GM23338 (cell line): ENCODE measurements around the gene USP2. TPM values are rescaled to one million over a fixed set of nuclear protein-coding genes. Genes with fewer than 3 reads are reported as not detected.
A peak's percentile ranks its signal among the peaks of the same experiment; 100 is the strongest.

Experiments
- ATAC-seq: fragments of 200-7000 bp; cut with Tn5 transposase; 3 replicates; pipeline ENCODE4 v1.9.1; 2020
- DNase-seq: peaks from one replicate; pipeline ENCODE4 v3.0.0-alpha.2; 2015; ENCODE audit warnings: low spot score
- H2AFZ ChIP-seq: fragments of 200-600 bp; sonication (generic); 2 replicates; pipeline ENCODE4 v1.8.0; 2016; ENCODE audit warnings: antibody characterized with exemption, mild to moderate bottlenecking, moderate library complexity
- H3F3A ChIP-seq: fragments of 200-600 bp; sonication (generic); replicated peaks from 2 replicates; pipeline ENCODE4 v1.8.0; 2017; ENCODE audit warnings: antibody characterized with exemption, mixed run types, low read depth
- H3K27ac ChIP-seq: fragments of 200-600 bp; sonication (generic); 2 replicates; pipeline ENCODE4 v1.6.1; 2016; ENCODE audit warnings: low read depth
- H3K27me3 ChIP-seq: fragments of 200-600 bp; sonication (generic); 2 replicates; pipeline ENCODE4 v1.8.0; 2016; ENCODE audit warnings: mild to moderate bottlenecking, mixed run types, moderate library complexity; ENCODE audit not compliant: insufficient read depth
- H3K36me3 ChIP-seq: fragments of 200-600 bp; sonication (generic); 2 replicates; pipeline ENCODE4 v1.8.0; 2016; ENCODE audit warnings: mild to moderate bottlenecking; ENCODE audit not compliant: insufficient read depth
- H3K4me1 ChIP-seq: fragments of 200-600 bp; sonication (generic); 2 replicates; pipeline ENCODE4 v1.8.0; 2016; ENCODE audit warnings: mild to moderate bottlenecking, moderate library complexity; ENCODE audit not compliant: insufficient read depth
- H3K4me2 ChIP-seq: fragments of 200-600 bp; sonication (generic); 2 replicates; pipeline ENCODE4 v1.7.1; 2017; ENCODE audit warnings: mixed run types
- H3K4me3 ChIP-seq: fragments of 200-600 bp; sonication (generic); 2 replicates; pipeline ENCODE4 v1.6.1; 2016; ENCODE audit warnings: mixed run types
- H3K79me2 ChIP-seq: fragments of 200-600 bp; sonication (generic); replicated peaks from 2 replicates; pipeline ENCODE4 v1.8.0; 2017; ENCODE audit warnings: mild to moderate bottlenecking; ENCODE audit not compliant: insufficient read depth
- H3K9me2 ChIP-seq: fragments of 200-600 bp; sonication (generic); 2 replicates; pipeline ENCODE4 v1.8.0; 2017; ENCODE audit not compliant: insufficient read depth
- H4K20me1 ChIP-seq: fragments of 200-600 bp; sonication (generic); replicated peaks from 2 replicates; pipeline ENCODE4 v1.8.0; 2017; ENCODE audit warnings: mild to moderate bottlenecking; ENCODE audit not compliant: insufficient read depth
- H3K27ac Mint-ChIP-seq: 2 replicates; pipeline ENCODE4 v1.8.0; 2020; ENCODE audit warnings: inconsistent platforms, mild to moderate bottlenecking, moderate library complexity, mixed read lengths
- H3K27me3 Mint-ChIP-seq: 3 replicates; pipeline ENCODE4 v1.8.0; 2022; ENCODE audit warnings: low read depth, mild to moderate bottlenecking, moderate library complexity, mixed read lengths, inconsistent platforms; ENCODE audit not compliant: insufficient read depth, poor library complexity
- H3K36me3 Mint-ChIP-seq: 3 replicates; pipeline ENCODE4 v1.8.0; 2021; ENCODE audit warnings: low read depth, mild to moderate bottlenecking, inconsistent platforms, moderate library complexity, mixed read lengths
- H3K4me1 Mint-ChIP-seq: 3 replicates; pipeline ENCODE4 v1.8.0; 2020; ENCODE audit warnings: mild to moderate bottlenecking, inconsistent platforms, mixed read lengths
- H3K4me3 Mint-ChIP-seq: 3 replicates; pipeline ENCODE4 v1.8.0; 2021; ENCODE audit warnings: moderate library complexity, mild to moderate bottlenecking, inconsistent platforms, mixed read lengths
- H3K9me3 Mint-ChIP-seq: 3 replicates; pipeline ENCODE4 v1.8.0; 2020; ENCODE audit warnings: moderate library complexity, mild to moderate bottlenecking, inconsistent platforms, mixed read lengths
- CREB1 ChIP-seq: fragments of 250-450 bp; sonication (Bioruptor Pico); IDR thresholded peaks from 2 replicates; pipeline ENCODE4 v1.5.0; 2020; ENCODE audit warnings: low read depth, mild to moderate bottlenecking, moderate library complexity
- CTCF ChIP-seq, 2 experiments: fragments of 200-600 bp in 1 of 2; sonication (generic) in 1 of 2; conservative IDR thresholded peaks; 2 replicates each; pipeline versions ENCODE4 v1.5.1 to v1.6.1; 2016 to 2017; ENCODE audit warnings: antibody characterized with exemption in 2 of 2, low read depth in 2 of 2, mild to moderate bottlenecking in 2 of 2, moderate library complexity in 1 of 2
- EZH2 ChIP-seq: fragments of 200-600 bp; sonication (generic); IDR thresholded peaks from one replicate; pipeline ENCODE4 v1.8.0; 2017; ENCODE audit warnings: antibody characterized with exemption, mild to moderate bottlenecking, low read depth; ENCODE audit not compliant: unreplicated experiment
- EZH2phosphoT487 ChIP-seq: fragments of 200-600 bp; sonication (generic); IDR thresholded peaks from one replicate; pipeline ENCODE4 v1.8.1; 2018; ENCODE audit warnings: antibody characterized with exemption; ENCODE audit not compliant: unreplicated experiment
- JUNB ChIP-seq: IDR thresholded peaks from one replicate; pipeline ENCODE4 v1.6.1; 2016; ENCODE audit warnings: antibody characterized with exemption; ENCODE audit not compliant: unreplicated experiment
- NANOG ChIP-seq: IDR thresholded peaks from 2 replicates; pipeline ENCODE4 v1.6.1; 2016; ENCODE audit warnings: antibody characterized with exemption, borderline replicate concordance
- REST ChIP-seq: IDR thresholded peaks from one replicate; pipeline ENCODE4 v1.6.1; 2018; ENCODE audit warnings: antibody characterized with exemption; ENCODE audit not compliant: unreplicated experiment
- ZNF114 ChIP-seq: fragments of 250-450 bp; sonication (Bioruptor Pico); IDR thresholded peaks from 2 replicates; pipeline ENCODE4 v1.5.0; 2020; ENCODE audit warnings: mild to moderate bottlenecking, moderate library complexity
- ZNF331 ChIP-seq: fragments of 250-450 bp; sonication (Bioruptor Pico); IDR thresholded peaks from 2 replicates; pipeline ENCODE4 v1.5.0; 2020; ENCODE audit warnings: low read depth, mild to moderate bottlenecking, moderate library complexity
- polyA plus RNA-seq: library from polyadenylated mRNA; unstranded; fragments of >200 nt; fragmentation: Nextera tagmentation; extraction: Ambion mirVana; gene quantifications from 2 replicates; pipeline ENCODE4 v1.2.1, GENCODE V29; 2016
- total RNA-seq: library from RNA; depleted of rRNA; stranded (reverse); fragments of >200 nt; shearing (Covaris generic); gene quantifications from 2 replicates; pipeline ENCODE4 v1.2.3, GENCODE V29; 2014

Gene USP2
- total and polyA plus RNA-seq, 2 experiments from 2014 or later = 4.9 to 5.0 TPM

DNA sequence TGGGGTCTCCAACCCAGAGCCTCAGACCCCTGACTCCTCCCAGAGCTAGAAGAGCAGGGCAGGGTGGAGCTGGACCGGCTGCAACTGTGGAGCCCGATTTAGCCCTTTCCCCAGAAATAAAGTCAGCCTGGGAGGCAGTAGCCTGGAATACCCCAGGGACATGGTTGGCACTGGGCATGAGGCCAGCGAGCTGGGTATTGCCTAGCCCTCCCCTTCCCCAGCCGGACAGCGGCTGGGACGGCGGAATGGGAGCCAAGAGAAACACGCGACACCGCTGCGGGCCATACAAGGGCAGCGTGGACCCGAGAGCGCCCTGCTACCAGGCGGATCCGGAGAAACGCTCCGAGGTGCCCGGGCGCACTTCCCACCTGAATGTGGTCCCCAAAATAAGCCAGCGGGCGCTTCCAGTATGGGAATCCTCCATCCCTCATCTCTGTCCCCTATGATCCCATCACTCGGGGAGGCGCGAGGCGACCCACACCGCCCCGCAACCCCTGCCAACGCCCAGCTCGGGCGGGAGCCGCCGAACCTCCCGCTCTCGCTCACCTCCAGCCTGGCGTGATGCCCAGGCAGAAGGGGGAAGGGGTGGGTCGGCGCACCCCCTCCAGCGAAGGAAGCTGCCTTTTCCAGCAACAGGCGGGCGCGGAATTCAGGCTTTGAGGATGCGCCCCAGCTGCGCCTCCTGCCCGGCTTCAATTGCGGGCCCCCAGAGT lies 65.3 kb downstream of the USP2 start:
- Mint-ChIP-seq H3K9me3 (no peaks in the 10 kb centered on the region), H3K4me1 (peaks cover 31% of the 10 kb centered on the region), H3K36me3 (peaks cover 3% of the 10 kb centered on the region; the same call in 1 of the 3 replicates), H3K4me3 (peak overlapping the region; percentile 68), H3K27me3 (peaks cover 55% of the 10 kb centered on the region), H3K27ac (no peak overlapping the region)
- no peaks in the 10 kb centered on the region for H3K9me2 ChIP-seq
- H3K4me1 ChIP-seq = peaks cover 40% of the 10 kb centered on the region
- ATAC-seq (peak; percentile 0; the same call in 1 of the 3 replicates), DNase-seq (no peak)
- peak overlapping the region; percentile 72 for H2AFZ ChIP-seq
- peaks cover 7% of the 10 kb centered on the region; the same call in 1 of the 2 replicates for H4K20me1 ChIP-seq
- peak overlapping the region; percentile 86 for H3K4me3 ChIP-seq
- no peaks in the 10 kb centered on the region for H3K36me3 ChIP-seq
- TF ChIP-seq EZH2phosphoT487 = no peak
- TF ChIP-seq ZNF331 (CRISPR knock-in tag) = no peak
- TF ChIP-seq ZNF114 = no peak
- TF ChIP-seq EZH2 = peak; percentile 35
- no peak for TF ChIP-seq JUNB
- TF ChIP-seq NANOG = no peak
- peaks cover 42% of the 10 kb centered on the region for H3K27me3 ChIP-seq
- peak overlapping the region; percentile 98 for H3K4me2 ChIP-seq
- H3K27ac ChIP-seq = no peak overlapping the region
- peaks cover 15% of the 10 kb centered on the region for H3F3A ChIP-seq
- H3K79me2 ChIP-seq = no peaks in the 10 kb centered on the region

DNA sequence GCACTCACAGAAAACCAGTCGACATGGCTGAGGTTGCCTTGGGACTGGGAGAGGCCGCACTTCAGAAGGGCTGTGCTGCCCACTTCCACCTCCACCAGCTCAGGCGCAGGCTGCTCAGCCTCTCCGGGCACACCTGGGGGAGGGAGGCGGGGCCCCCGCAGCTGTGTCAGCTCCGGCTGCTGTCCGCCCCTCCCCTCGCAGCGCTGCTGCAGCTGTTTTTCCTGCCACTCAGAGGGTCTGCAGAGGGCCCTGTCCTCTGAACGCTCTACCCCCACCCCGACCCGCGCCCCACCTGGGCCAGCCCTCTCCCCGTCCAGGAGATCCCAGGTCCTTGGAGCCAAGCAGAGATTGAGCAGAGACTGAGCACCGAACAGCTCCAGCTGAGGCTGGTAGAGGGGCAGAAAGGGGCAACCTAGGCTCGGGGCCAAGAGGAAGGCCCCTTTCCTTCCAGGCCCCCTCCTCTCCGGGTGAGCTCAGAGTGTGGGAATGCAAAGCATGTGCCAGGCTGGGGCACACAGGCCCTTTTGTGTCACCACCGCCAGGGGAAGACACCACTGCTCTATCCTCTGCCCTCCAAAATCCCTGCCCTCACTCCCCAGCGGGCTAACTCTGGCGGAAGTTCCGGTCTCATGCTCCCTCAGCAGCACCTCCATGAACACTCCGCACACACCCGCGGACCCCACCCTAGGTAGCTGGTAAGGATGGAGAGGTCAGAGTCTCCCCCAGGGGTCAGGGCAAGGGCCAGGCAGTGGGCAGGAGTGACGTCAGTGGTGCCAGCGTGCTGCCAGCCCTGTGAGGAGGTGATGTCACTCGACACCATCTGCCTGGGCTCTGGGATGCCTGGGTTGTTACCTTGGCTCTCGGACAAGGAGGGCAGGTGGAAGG lies 66.1 kb downstream of the USP2 start:
- Histone ChIP-seq H3K9me2 (no peaks in the 10 kb centered on the region), H3F3A (peaks cover 15% of the 10 kb centered on the region), H2AFZ (peak overlapping the region; percentile 72; the same call in 1 of the 2 replicates), H3K79me2 (no peaks in the 10 kb centered on the region), H3K4me2 (peak overlapping the region; percentile 98), H3K36me3 (no peaks in the 10 kb centered on the region), H3K27me3 (peaks cover 42% of the 10 kb centered on the region), H3K27ac (no peak overlapping the region), H4K20me1 (peaks cover 7% of the 10 kb centered on the region; the same call in 1 of the 2 replicates), H3K4me3 (peak overlapping the region; percentile 86), H3K4me1 (peaks cover 40% of the 10 kb centered on the region)
- DNase-seq = peak; percentile 73
- H3K36me3 Mint-ChIP-seq = peaks cover 3% of the 10 kb centered on the region; the same call in 1 of the 3 replicates
- peak overlapping the region; percentile 68 for H3K4me3 Mint-ChIP-seq
- peaks cover 55% of the 10 kb centered on the region for H3K27me3 Mint-ChIP-seq
- H3K27ac Mint-ChIP-seq = no peak overlapping the region
- peaks cover 31% of the 10 kb centered on the region for H3K4me1 Mint-ChIP-seq
- no peaks in the 10 kb centered on the region for H3K9me3 Mint-ChIP-seq
- TF ChIP-seq CREB1 (peak; percentile 75), CTCF (conservative IDR thresholded peaks at IDR 0.05; ENCODE audit: low read depth in 2 of 2) (0 out of 4 replicates have a peak, but pooled peaks of 1 of the 2 experiments have one; percentile 19), REST (no peak)
- ATAC-seq = peak; percentile 37
